Measurements from ENCODE around the gene ID3. TPM values are rescaled to one million over a fixed set of nuclear protein-coding genes. Genes with fewer than 3 reads are reported as not detected.

The ID3 gene
- total and polyA plus RNA-seq, 9 of the 15 experiments (the other 6 are each of a cell fraction or from before 2014, with no cell fraction given) = 6.8 to 59.8 (median 23.5) TPM

GRCh38 chr1:23539698-23540266 is 19.5 kb downstream of the ID3 start (continued):
- peak; percentile 89 for TF ChIP-seq ZBTB12 (CRISPR knock-in tag; IDR thresholded peaks at IDR 0.05)
- TF ChIP-seq ZNF79 (CRISPR knock-in tag; IDR thresholded peaks at IDR 0.05; ENCODE audit: low read depth) = no peak
- TF ChIP-seq, protein P1, sequence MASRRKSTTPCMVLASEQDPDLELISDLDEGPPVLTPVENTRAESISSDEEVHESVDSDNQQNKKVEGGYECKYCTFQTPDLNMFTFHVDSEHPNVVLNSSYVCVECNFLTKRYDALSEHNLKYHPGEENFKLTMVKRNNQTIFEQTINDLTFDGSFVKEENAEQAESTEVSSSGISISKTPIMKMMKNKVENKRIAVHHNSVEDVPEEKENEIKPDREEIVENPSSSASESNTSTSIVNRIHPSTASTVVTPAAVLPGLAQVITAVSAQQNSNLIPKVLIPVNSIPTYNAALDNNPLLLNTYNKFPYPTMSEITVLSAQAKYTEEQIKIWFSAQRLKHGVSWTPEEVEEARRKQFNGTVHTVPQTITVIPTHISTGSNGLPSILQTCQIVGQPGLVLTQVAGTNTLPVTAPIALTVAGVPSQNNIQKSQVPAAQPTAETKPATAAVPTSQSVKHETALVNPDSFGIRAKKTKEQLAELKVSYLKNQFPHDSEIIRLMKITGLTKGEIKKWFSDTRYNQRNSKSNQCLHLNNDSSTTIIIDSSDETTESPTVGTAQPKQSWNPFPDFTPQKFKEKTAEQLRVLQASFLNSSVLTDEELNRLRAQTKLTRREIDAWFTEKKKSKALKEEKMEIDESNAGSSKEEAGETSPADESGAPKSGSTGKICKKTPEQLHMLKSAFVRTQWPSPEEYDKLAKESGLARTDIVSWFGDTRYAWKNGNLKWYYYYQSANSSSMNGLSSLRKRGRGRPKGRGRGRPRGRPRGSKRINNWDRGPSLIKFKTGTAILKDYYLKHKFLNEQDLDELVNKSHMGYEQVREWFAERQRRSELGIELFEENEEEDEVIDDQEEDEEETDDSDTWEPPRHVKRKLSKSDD (conservative IDR thresholded peaks at IDR 0.05; ENCODE audit: low read length) = peak; percentile 65
- no peak for TF ChIP-seq CREBBP (IDR thresholded peaks at IDR 0.05; ENCODE audit: low read depth, low read length)
- no peak for TF ChIP-seq RBM34 (IDR thresholded peaks at IDR 0.05; ENCODE audit: borderline replicate concordance, insufficient read depth, low read length)
- no peak for TF ChIP-seq POLR2AphosphoS2 (IDR thresholded peaks at IDR 0.05; ENCODE audit: low read length)
- no peak for TF ChIP-seq ZNF830 (CRISPR knock-in tag; IDR thresholded peaks at IDR 0.05)
- peak; percentile 97 for TF ChIP-seq XRCC5 (IDR thresholded peaks at IDR 0.05; ENCODE audit: low read depth, low read length)
- TF ChIP-seq SMC3 (conservative IDR thresholded peaks at IDR 0.05; ENCODE audit: insufficient read depth, low read depth, low read length) = peak; percentile 98
- no peak for TF ChIP-seq NFRKB (IDR thresholded peaks at IDR 0.05; ENCODE audit: low read depth)
- peak; percentile 76 to 81 for TF ChIP-seq NRF1 (conservative IDR thresholded peaks at IDR 0.05 in 1 of 2, IDR thresholded peaks at IDR 0.05 in 1 of 2)
- TF ChIP-seq MECOM (CRISPR knock-in tag; IDR thresholded peaks at IDR 0.05) = no peak
- TF ChIP-seq, protein P2, sequence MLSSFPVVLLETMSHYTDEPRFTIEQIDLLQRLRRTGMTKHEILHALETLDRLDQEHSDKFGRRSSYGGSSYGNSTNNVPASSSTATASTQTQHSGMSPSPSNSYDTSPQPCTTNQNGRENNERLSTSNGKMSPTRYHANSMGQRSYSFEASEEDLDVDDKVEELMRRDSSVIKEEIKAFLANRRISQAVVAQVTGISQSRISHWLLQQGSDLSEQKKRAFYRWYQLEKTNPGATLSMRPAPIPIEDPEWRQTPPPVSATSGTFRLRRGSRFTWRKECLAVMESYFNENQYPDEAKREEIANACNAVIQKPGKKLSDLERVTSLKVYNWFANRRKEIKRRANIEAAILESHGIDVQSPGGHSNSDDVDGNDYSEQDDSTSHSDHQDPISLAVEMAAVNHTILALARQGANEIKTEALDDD (IDR thresholded peaks at IDR 0.05) = peak; percentile 78; the same call in 1 of the 2 replicates
- TF ChIP-seq, protein P3, sequence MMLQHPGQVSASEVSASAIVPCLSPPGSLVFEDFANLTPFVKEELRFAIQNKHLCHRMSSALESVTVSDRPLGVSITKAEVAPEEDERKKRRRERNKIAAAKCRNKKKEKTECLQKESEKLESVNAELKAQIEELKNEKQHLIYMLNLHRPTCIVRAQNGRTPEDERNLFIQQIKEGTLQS (IDR thresholded peaks at IDR 0.05) = peak; percentile 63; the same call in 1 of the 2 replicates
- TF ChIP-seq, protein P3 (CRISPR knock-in tag; conservative IDR thresholded peaks at IDR 0.05) = peak; percentile 83
- TF ChIP-seq SRSF7 (optimal IDR thresholded peaks at IDR 0.05; ENCODE audit: low read depth, low read length) = no peak
- TF ChIP-seq ILK (tag; IDR thresholded peaks at IDR 0.05; ENCODE audit: borderline replicate concordance, low read depth) = no peak
- no peak for TF ChIP-seq CHCHD3 (CRISPR knock-in tag; IDR thresholded peaks at IDR 0.05)
